SU-DHL-6 (cell line): Measurements from ENCODE around the gene NKAPD1.
"Not testable (repeated sequence)": the region's sequence is repeated elsewhere in the genome, so short reads cannot be mapped to it uniquely, and the experiment has no call there.

Source experiments
- H2AFZ ChIP-seq: fragments of 200-600 bp; sonication (generic); 2 replicates; pipeline ENCODE4 v1.6.1; 2014; ENCODE audit warnings: low read depth, mild to moderate bottlenecking, moderate library complexity, mixed read lengths, antibody characterized with exemption, low read length; ENCODE audit not compliant: severe bottlenecking
- H3F3A ChIP-seq: fragments of 200-600 bp; shearing (Covaris generic); 2 replicates; pipeline ENCODE4 v1.6.0; 2016; ENCODE audit warnings: antibody characterized with exemption, mild to moderate bottlenecking; ENCODE audit not compliant: insufficient read depth
- H3K27ac ChIP-seq: fragments of 200-600 bp; sonication (generic); 2 replicates; pipeline ENCODE4 v1.5.1; 2016; ENCODE audit warnings: low read depth, mild to moderate bottlenecking, low read length, moderate library complexity, mixed read lengths
- H3K27me3 ChIP-seq: fragments of 200-600 bp; sonication (generic), shearing (Covaris generic); 2 replicates; pipeline ENCODE4 v1.6.0; 2014; ENCODE audit warnings: mild to moderate bottlenecking, low read length
- H3K36me3 ChIP-seq: fragments of 200-600 bp; sonication (generic); 2 replicates; pipeline ENCODE4 v1.6.1; 2014; ENCODE audit warnings: mild to moderate bottlenecking, low read length, mixed read lengths
- H3K4me2 ChIP-seq: fragments of 300-600, 200-600 bp; shearing (Covaris generic), sonication (generic); 2 replicates; pipeline ENCODE4 v1.6.0; 2014; ENCODE audit warnings: low read length, low read depth, mild to moderate bottlenecking; ENCODE audit not compliant: poor library complexity, severe bottlenecking
- H3K4me3 ChIP-seq: fragments of 200-600 bp; sonication (generic); 2 replicates; pipeline ENCODE4 v1.5.1; 2014; ENCODE audit warnings: antibody characterized with exemption, low read length, mild to moderate bottlenecking, mixed read lengths; ENCODE audit not compliant: insufficient read depth, poor library complexity, severe bottlenecking
- H3K79me2 ChIP-seq: fragments of 200-600 bp; sonication (generic); 2 replicates; pipeline ENCODE4 v1.6.1; 2014; ENCODE audit warnings: mild to moderate bottlenecking, low read length, moderate library complexity; ENCODE audit not compliant: insufficient read depth
- H3K9ac ChIP-seq: fragments of 200-600 bp; sonication (generic); 2 replicates; pipeline ENCODE4 v1.7.0; 2014; ENCODE audit warnings: mild to moderate bottlenecking, low read length
- H3K9me2 ChIP-seq: fragments of 200-600 bp; sonication (generic); replicated peaks from 2 replicates; pipeline ENCODE4 v1.6.1; 2014; ENCODE audit warnings: low read length; ENCODE audit not compliant: insufficient read depth
- H3K9me3 ChIP-seq: fragments of 200-600 bp; sonication (generic); 2 replicates; pipeline ENCODE4 v1.6.1; 2014; ENCODE audit warnings: low read length, mixed read lengths; ENCODE audit not compliant: insufficient read depth
- H4K20me1 ChIP-seq: fragments of 200-600 bp; sonication (generic); 2 replicates; pipeline ENCODE4 v1.6.1; 2014; ENCODE audit warnings: low read depth, mild to moderate bottlenecking, antibody characterized with exemption, low read length, moderate library complexity, mixed read lengths
- CTCF ChIP-seq: fragments of 200-600 bp; sonication (generic); IDR thresholded peaks from one replicate; pipeline ENCODE4 v1.5.1; 2017; ENCODE audit warnings: antibody characterized with exemption, mild to moderate bottlenecking, low read length, moderate library complexity; ENCODE audit not compliant: insufficient read depth, poor library complexity, severe bottlenecking
- EZH2phosphoT487 ChIP-seq: fragments of 200-600 bp; sonication (generic), shearing (Covaris generic); conservative IDR thresholded peaks from 2 replicates; pipeline ENCODE4 v1.6.1; 2018; ENCODE audit warnings: mild to moderate bottlenecking, antibody characterized with exemption, low read length, moderate library complexity, mixed read lengths

The NKAPD1 gene

GRCh38 chr11:112042161-112042960 lies 31.7 kb upstream of the NKAPD1 start:
- H2AFZ ChIP-seq = no peak overlapping the region
- TF ChIP-seq EZH2phosphoT487 = no peak
- no peak for TF ChIP-seq CTCF
- H4K20me1 ChIP-seq = no peaks in the 10 kb centered on the region
- H3K9me3 ChIP-seq = no peaks in the 10 kb centered on the region
- H3K9me2 ChIP-seq = no peaks in the 10 kb centered on the region
- no peak overlapping the region for H3K4me3 ChIP-seq
- no peak overlapping the region for H3K27ac ChIP-seq
- H3F3A ChIP-seq = 0 out of 2 replicates have a peak, but pooled peaks cover 4% of the 10 kb centered on the region
- H3K27me3 ChIP-seq = no peaks in the 10 kb centered on the region
- H3K79me2 ChIP-seq = no peaks in the 10 kb centered on the region
- H3K4me2 ChIP-seq = no peak overlapping the region
- H3K9ac ChIP-seq = no peak overlapping the region
- H3K36me3 ChIP-seq = peaks cover 50% of the 10 kb centered on the region

GRCh38 chr11:112042961-112043304 lies 31.2 kb upstream of the NKAPD1 start:
- H3K27ac ChIP-seq = no peak overlapping the region

DNA sequence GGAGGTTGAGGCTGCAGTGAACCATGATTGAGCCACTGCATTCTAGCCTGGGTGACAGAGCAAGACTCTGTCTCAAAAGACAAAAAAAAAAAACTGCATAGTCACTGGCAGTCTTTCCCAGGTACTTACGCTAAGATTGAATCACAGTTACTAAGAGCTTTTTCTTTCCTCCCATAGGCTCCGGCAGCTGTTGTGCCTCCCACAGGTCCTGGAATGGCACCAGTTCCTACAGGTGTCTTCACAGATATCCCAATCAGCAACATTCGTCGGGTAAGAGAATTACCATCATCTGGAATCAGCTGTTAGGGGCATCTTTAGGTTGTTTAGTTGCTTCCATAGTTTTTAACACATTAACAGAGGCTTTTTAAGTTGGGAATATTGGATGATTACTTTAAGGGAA lies 29.1 kb upstream of the NKAPD1 start:
- Histone ChIP-seq H3K4me2 (no peak overlapping the region), H4K20me1 (no peaks in the 10 kb centered on the region; the same call in 1 of the 2 replicates), H3K9ac (no peak overlapping the region), H3K4me3 (no peak overlapping the region), H3K36me3 (peaks cover 44% of the 10 kb centered on the region), H3F3A (no peaks in the 10 kb centered on the region), H3K9me2 (no peaks in the 10 kb centered on the region), H2AFZ (no peak overlapping the region), H3K9me3 (no peaks in the 10 kb centered on the region), H3K27me3 (no peaks in the 10 kb centered on the region), H3K27ac (no peak overlapping the region), H3K79me2 (no peaks in the 10 kb centered on the region)
- TF ChIP-seq CTCF (no peak), EZH2phosphoT487 (no peak)

More at GRCh38 chr11:112042961-112043304, 31.2 kb upstream of the NKAPD1 start:
- Histone ChIP-seq H3K9me3 (no peaks in the 10 kb centered on the region), H3K9ac (no peak overlapping the region), H3K4me3 (no peak overlapping the region), H3K79me2 (no peaks in the 10 kb centered on the region), H3K36me3 (peaks cover 44% of the 10 kb centered on the region), H3K9me2 (no peaks in the 10 kb centered on the region), H4K20me1 (no peaks in the 10 kb centered on the region), H3K27me3 (no peaks in the 10 kb centered on the region), H2AFZ (no peak overlapping the region), H3K4me2 (no peak overlapping the region), H3F3A (0 out of 2 replicates have a peak, but pooled peaks cover 4% of the 10 kb centered on the region)
- TF ChIP-seq EZH2phosphoT487 = no peak
- no peak for TF ChIP-seq CTCF

- not testable (repeated sequence) for H3K9ac ChIP-seq, H3K9me3 ChIP-seq, H3K4me3 ChIP-seq, H2AFZ ChIP-seq, H3K4me2 ChIP-seq, H3F3A ChIP-seq, H3K27ac ChIP-seq, H4K20me1 ChIP-seq, H3K9me2 ChIP-seq, H3K79me2 ChIP-seq, H3K27me3 ChIP-seq
- H3K36me3 ChIP-seq = peaks cover 51% of the 10 kb centered on the region
These were observed 27.5 kb upstream of the NKAPD1 start for GRCh38 chr11:112046647-112047046.

DNA sequence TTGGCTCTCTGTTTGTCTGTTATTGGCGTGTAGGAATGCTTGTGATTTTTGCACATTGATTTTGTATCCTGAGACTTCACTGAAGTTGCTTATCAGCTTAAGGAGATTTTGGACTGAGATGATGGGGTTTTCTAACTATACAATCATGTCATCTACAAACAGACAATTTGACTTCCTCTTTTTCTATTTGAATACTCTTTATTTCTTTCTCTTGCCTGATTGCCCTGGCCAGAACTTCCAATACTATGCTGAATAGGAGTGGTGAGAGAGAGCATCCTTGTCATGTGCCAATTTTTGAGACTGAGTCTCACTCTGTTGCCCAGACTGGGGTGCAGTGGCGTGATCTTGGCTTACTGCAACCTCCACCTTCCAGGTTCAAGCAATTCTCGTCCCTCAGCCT lies 25.8 kb upstream of the NKAPD1 start:
- not testable (repeated sequence) for H3K9me3 ChIP-seq, H3K4me3 ChIP-seq, H2AFZ ChIP-seq, H3K27ac ChIP-seq, H3K4me2 ChIP-seq, H3K9me2 ChIP-seq, H3K27me3 ChIP-seq, H3F3A ChIP-seq, H3K79me2 ChIP-seq, H4K20me1 ChIP-seq, H3K9ac ChIP-seq
- peaks cover 53% of the 10 kb centered on the region for H3K36me3 ChIP-seq
